Vagina (tissue), 2 donors: ENCODE measurements around the gene ZIC5. TPM values are rescaled to one million over a fixed set of nuclear protein-coding genes. Genes with fewer than 3 reads are reported as not detected.

Source experiments
- DNase-seq, 2 donors: peaks; one replicate each; pipeline ENCODE4 v3.0.0-alpha.2; 2017; ENCODE audit errors: extremely low spot score in 2 of 2
- H3K27ac ChIP-seq: fragments of 200-600 bp; sonication (generic); one replicate; pipeline ENCODE4 v1.5.1; 2019
- H3K27me3 ChIP-seq: fragments of 200-600 bp; sonication (generic); one replicate; pipeline ENCODE4 v1.5.1; 2019
- H3K36me3 ChIP-seq, 2 donors: fragments of 200-600 bp; sonication (generic); one replicate each; pipeline ENCODE4 v1.5.1; 2017 to 2019
- H3K4me1 ChIP-seq: fragments of 200-600 bp; sonication (generic); one replicate; pipeline ENCODE4 v1.5.1; 2019
- H3K4me3 ChIP-seq, 2 donors: fragments of 200-600 bp; sonication (generic); 1 replicate in 1 of 2; 2 replicates in 1 of 2; pipeline ENCODE4 v1.5.1; 2016 to 2019
- H3K9me3 ChIP-seq: fragments of 200-600 bp; sonication (generic); one replicate; pipeline ENCODE4 v1.5.1; 2019
- CTCF ChIP-seq, 3 experiments: fragments of 450-650 bp in 2 of 3; fragments of 200-600 bp in 1 of 3; sonication (generic) in 1 of 3; IDR thresholded peaks; one replicate each; pipeline ENCODE4 v1.5.1; 2017 to 2019; ENCODE audit warnings: antibody characterized with exemption in 3 of 3, mild to moderate bottlenecking in 2 of 3, moderate library complexity in 2 of 3
- POLR2A ChIP-seq, 2 donors: fragments of 450-650 bp; IDR thresholded peaks; one replicate each; pipeline ENCODE4 v1.6.1; 2017; ENCODE audit warnings: antibody characterized with exemption in 2 of 2, mild to moderate bottlenecking in 2 of 2, moderate library complexity in 2 of 2
- POLR2AphosphoS5 ChIP-seq, 2 donors: sonication (generic); formaldehyde crosslinking; IDR thresholded peaks; one replicate each; pipeline ENCODE4 v1.9.0; 2017; ENCODE audit warnings: antibody characterized with exemption in 2 of 2, mild to moderate bottlenecking in 2 of 2, low read depth in 1 of 2; ENCODE audit not compliant: insufficient read depth in 1 of 2
- intact Hi-C: fragments of 100-400 bp; cut with DNase I; formaldehyde crosslinking; loops from one replicate; pipeline ENCODE4 v1.15.1; 2023
- total RNA-seq: library from RNA; depleted of rRNA; stranded (reverse); fragments of >200 nt; gene quantifications from one replicate; pipeline ENCODE4 v1.2.3, GENCODE V29; 2016

ZIC5 gene
- total RNA-seq, 1 donor from 2014 or later, result not detected

DNA sequence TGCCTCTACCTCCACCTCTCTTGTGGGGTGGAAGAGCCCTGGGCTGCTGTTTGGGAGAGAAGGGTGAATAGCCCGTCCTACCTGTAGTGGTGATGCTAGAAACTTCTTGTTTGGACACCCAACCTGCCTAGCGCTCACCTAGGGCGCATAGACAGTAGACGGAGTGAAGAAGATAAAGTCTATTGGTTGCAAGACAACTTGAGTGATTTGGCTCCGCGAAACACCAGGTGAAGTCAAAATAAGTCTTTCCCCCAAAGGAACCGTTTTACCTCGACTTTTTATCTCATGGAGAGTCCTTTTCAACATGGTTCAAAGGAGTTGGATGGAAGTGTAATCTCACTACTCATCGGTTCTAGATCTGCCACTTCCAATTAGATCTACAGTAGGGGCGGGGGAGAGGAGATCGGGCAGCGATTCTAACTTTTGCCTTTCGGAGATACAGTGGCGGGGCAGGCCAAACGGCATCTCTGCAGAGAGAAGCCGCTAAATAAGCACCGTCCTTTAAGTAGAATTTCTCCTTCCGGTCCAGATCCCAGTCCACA is 694 bp upstream of the ZIC5 start:
- Histone ChIP-seq H3K4me3 (no peak overlapping the region), H3K4me1 (peaks cover 34% of the 10 kb centered on the region), H3K27me3 (peaks cover 63% of the 10 kb centered on the region), H3K27ac (no peak overlapping the region), H3K9me3 (no peaks in the 10 kb centered on the region), H3K36me3 (no peaks in the 10 kb centered on the region)
- DNase-seq, result no peak
- intact Hi-C loops, result loop anchor here (10.0 kb wide), 1 partner anchor 703 kb away; the partner anchor contains the start of gene TMTC4
- no peak for TF ChIP-seq POLR2A (IDR thresholded peaks at IDR 0.05)

- no peaks in the 10 kb centered on the region for H3K9me3 ChIP-seq
- no peak overlapping the region for H3K27ac ChIP-seq
- TF ChIP-seq POLR2AphosphoS5 (IDR thresholded peaks at IDR 0.05; ENCODE audit: insufficient read depth in 1 of 2, low read depth in 1 of 2) (no peak), POLR2A (IDR thresholded peaks at IDR 0.05) (no peak), CTCF (IDR thresholded peaks at IDR 0.05) (no peak)
- DNase-seq, result no peak
- H3K4me3 ChIP-seq, result peak overlapping the region in 1 of 2 donors; percentile 50
- peaks cover 60% of the 10 kb centered on the region for H3K27me3 ChIP-seq
- intact Hi-C loops, result loop anchor here (10.0 kb wide), 1 partner anchor 704 kb away; the partner anchor contains the start of gene TMTC4
- no peaks in the 10 kb centered on the region for H3K36me3 ChIP-seq
- H3K4me1 ChIP-seq, result peaks cover 34% of the 10 kb centered on the region
These were observed 654 bp downstream of the ZIC5 start for GRCh38 chr13:99970651-99971575.

- peaks cover 52% of the 10 kb centered on the region for H3K27me3 ChIP-seq
- TF ChIP-seq POLR2AphosphoS5 (IDR thresholded peaks at IDR 0.05; ENCODE audit: insufficient read depth in 1 of 2, low read depth in 1 of 2) (no peak), CTCF (IDR thresholded peaks at IDR 0.05) (no peak), POLR2A (IDR thresholded peaks at IDR 0.05) (no peak)
- H3K4me3 ChIP-seq, result peak overlapping the region; percentile 14 to 50
- no peaks in the 10 kb centered on the region for H3K9me3 ChIP-seq
- H3K27ac ChIP-seq, result no peak overlapping the region
- peaks cover 34% of the 10 kb centered on the region for H3K4me1 ChIP-seq
- DNase-seq, result no peak
- no peaks in the 10 kb centered on the region for H3K36me3 ChIP-seq
- intact Hi-C loops, result loop anchor here (10.0 kb wide), 1 partner anchor 705 kb away; the partner anchor contains the start of gene TMTC4
These were observed 1.5 kb downstream of the ZIC5 start for GRCh38 chr13:99969919-99970650.

- Histone ChIP-seq H3K27me3 (peaks cover 46% of the 10 kb centered on the region), H3K4me1 (peaks cover 34% of the 10 kb centered on the region), H3K9me3 (no peaks in the 10 kb centered on the region), H3K4me3 (peak overlapping the region; percentile 14 to 47), H3K36me3 (no peaks in the 10 kb centered on the region), H3K27ac (no peak overlapping the region)
- TF ChIP-seq POLR2AphosphoS5 (IDR thresholded peaks at IDR 0.05; ENCODE audit: insufficient read depth in 1 of 2, low read depth in 1 of 2), result no peak
- no peak for TF ChIP-seq CTCF (IDR thresholded peaks at IDR 0.05)
- no peak for TF ChIP-seq POLR2A (IDR thresholded peaks at IDR 0.05)
- intact Hi-C loops, result no loop called here
- DNase-seq, result no peak
These were observed 2.1 kb downstream of the ZIC5 start for GRCh38 chr13:99969453-99969918.
